Activated T-helper 2 cell treated with anti-CD3 and anti-CD28 coated beads, Interferon-gamma antibody, Interleukin-2, Interleukin-4, amounts not matched to agents 10 μg/mL and 5 μg/mL and 100 μg/mL, durations not matched to agents 14 hours and 24 hours and 36 hours (primary cell): ENCODE measurements around the gene ZSWIM7. TPM values are rescaled to one million over a fixed set of nuclear protein-coding genes. Genes with fewer than 3 reads are reported as not detected.

Source experiments
- DNase-seq: peaks from one replicate; pipeline ENCODE4 v3.0.0; 2021; ENCODE audit warnings: low spot score
- H3K27ac Mint-ChIP-seq: one replicate; pipeline ENCODE4 v1.8.0; 2021; ENCODE audit warnings: mixed read lengths
- H3K27me3 Mint-ChIP-seq: one replicate; pipeline ENCODE4 v1.8.0; 2021; ENCODE audit warnings: low read depth, mixed read lengths
- H3K36me3 Mint-ChIP-seq: one replicate; pipeline ENCODE4 v1.8.0; 2021; ENCODE audit warnings: low read depth, mixed read lengths
- H3K4me1 Mint-ChIP-seq: one replicate; pipeline ENCODE4 v1.8.0; 2021; ENCODE audit warnings: low read depth, mixed read lengths
- H3K4me3 Mint-ChIP-seq: one replicate; pipeline ENCODE4 v1.8.0; 2021; ENCODE audit warnings: low read depth, mild to moderate bottlenecking, moderate library complexity, mixed read lengths
- H3K9me3 Mint-ChIP-seq: one replicate; pipeline ENCODE4 v1.8.0; 2021; ENCODE audit warnings: mixed read lengths
- intact Hi-C: fragments of 100-400 bp; cut with micrococcal nuclease; formaldehyde crosslinking; loops from one replicate; pipeline ENCODE4 v1.15.1; 2023
- total RNA-seq: library from RNA; stranded (reverse); gene quantifications from 2 replicates; pipeline ENCODE4 v1.2.3, GENCODE V29; 2022

Gene ZSWIM7
- total RNA-seq, 1 donor from 2014 or later, result 14.2 TPM

GRCh38 chr17:15929941-15930340 lies 69.6 kb downstream of the ZSWIM7 start:
- no peak for DNase-seq
- Mint-ChIP-seq H3K27me3 (peaks cover 39% of the 10 kb centered on the region), H3K4me1 (peaks cover 2% of the 10 kb centered on the region), H3K4me3 (no peak overlapping the region), H3K27ac (no peak overlapping the region), H3K9me3 (no peaks in the 10 kb centered on the region), H3K36me3 (no peaks in the 10 kb centered on the region)
- intact Hi-C loops, result no loop called here

GRCh38 chr17:15928286-15928785 lies 71.2 kb downstream of the ZSWIM7 start:
- peaks cover 41% of the 10 kb centered on the region for H3K27me3 Mint-ChIP-seq
- peaks cover 2% of the 10 kb centered on the region for H3K4me1 Mint-ChIP-seq
- no peaks in the 10 kb centered on the region for H3K36me3 Mint-ChIP-seq
- no peaks in the 10 kb centered on the region for H3K9me3 Mint-ChIP-seq
- intact Hi-C loops, result no loop called here
- DNase-seq, result no peak
- no peak overlapping the region for H3K4me3 Mint-ChIP-seq
- H3K27ac Mint-ChIP-seq, result no peak overlapping the region

Other genes with a start within 250 kb of the ZSWIM7 start
- gene ADORA2B, start 54.6 kb downstream of the ZSWIM7 start, total RNA-seq, result 3.6 and 4.2 TPM in 2 replicates
- 32.7 and 35.3 TPM in 2 replicates for gene TTC19, start 120 bp upstream of the ZSWIM7 start, total RNA-seq
- gene NCOR1, start 215.8 kb upstream of the ZSWIM7 start, total RNA-seq, result 134 and 139 TPM in 2 replicates
- gene PIGL, start 217.5 kb upstream of the ZSWIM7 start, total RNA-seq, result 40.1 and 40.6 TPM in 2 replicates